Sigmoid colon (tissue), 4 donors: Measurements from ENCODE around the gene PPP1R10.
A peak's percentile ranks its signal among the peaks of the same experiment; 100 is the strongest.

Experiments
- EP300 ChIP-seq, 4 donors: sonication (generic); formaldehyde crosslinking; IDR thresholded peaks; one replicate each; pipeline ENCODE4 v1.6.1; 2017; ENCODE audit warnings: antibody characterized with exemption in 4 of 4
- POLR2AphosphoS5 ChIP-seq, 4 donors: sonication (generic); formaldehyde crosslinking; IDR thresholded peaks; one replicate each; pipeline ENCODE4 v1.6.1; 2017; ENCODE audit warnings: antibody characterized with exemption in 4 of 4
- TF ChIP-seq, protein P1 (sequence below), 4 experiments: fragments of 450-650 bp in 3 of 4; fragments of 200-600 bp in 1 of 4; IDR thresholded peaks; one replicate each; pipeline ENCODE4 v1.5.1; 2016 to 2019; ENCODE audit warnings: antibody characterized with exemption in 4 of 4, mild to moderate bottlenecking in 3 of 4, moderate library complexity in 2 of 4

DNA sequence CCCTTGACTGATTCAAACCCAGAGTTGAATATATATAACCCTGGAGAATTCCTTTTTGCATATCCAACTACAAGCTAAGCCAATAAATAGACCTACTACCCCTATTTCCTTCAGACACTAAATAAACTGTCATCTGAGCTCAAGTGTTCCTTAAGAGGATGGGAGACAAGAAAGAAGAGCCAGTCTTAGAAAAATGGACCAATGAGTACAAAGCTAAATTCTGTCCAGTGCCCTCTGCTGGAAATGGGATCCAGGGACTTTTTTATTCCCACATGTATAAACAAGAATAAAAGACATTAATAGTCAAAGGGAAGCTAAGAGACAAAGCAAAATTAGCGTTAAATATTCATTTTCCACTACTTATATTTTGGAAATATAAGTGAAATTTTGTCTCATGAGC is 4.8 kb downstream of the PPP1R10 start:
- TF ChIP-seq POLR2AphosphoS5 (IDR thresholded peaks at IDR 0.05) (peak in 2 of 4 donors; percentile 2 to 3), EP300 (IDR thresholded peaks at IDR 0.05) (no peak)
- TF ChIP-seq, protein P1, sequence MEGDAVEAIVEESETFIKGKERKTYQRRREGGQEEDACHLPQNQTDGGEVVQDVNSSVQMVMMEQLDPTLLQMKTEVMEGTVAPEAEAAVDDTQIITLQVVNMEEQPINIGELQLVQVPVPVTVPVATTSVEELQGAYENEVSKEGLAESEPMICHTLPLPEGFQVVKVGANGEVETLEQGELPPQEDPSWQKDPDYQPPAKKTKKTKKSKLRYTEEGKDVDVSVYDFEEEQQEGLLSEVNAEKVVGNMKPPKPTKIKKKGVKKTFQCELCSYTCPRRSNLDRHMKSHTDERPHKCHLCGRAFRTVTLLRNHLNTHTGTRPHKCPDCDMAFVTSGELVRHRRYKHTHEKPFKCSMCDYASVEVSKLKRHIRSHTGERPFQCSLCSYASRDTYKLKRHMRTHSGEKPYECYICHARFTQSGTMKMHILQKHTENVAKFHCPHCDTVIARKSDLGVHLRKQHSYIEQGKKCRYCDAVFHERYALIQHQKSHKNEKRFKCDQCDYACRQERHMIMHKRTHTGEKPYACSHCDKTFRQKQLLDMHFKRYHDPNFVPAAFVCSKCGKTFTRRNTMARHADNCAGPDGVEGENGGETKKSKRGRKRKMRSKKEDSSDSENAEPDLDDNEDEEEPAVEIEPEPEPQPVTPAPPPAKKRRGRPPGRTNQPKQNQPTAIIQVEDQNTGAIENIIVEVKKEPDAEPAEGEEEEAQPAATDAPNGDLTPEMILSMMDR (IDR thresholded peaks at IDR 0.05): peak in 2 of 4 experiments; percentile 16 to 23
